ENCODE results near the gene BCKDHB.

GRCh38 chr6:80302716-80303115 lies 196.2 kb downstream of the BCKDHB start:
- TF ChIP-seq CTCF (IDR thresholded peaks at IDR 0.05), result no peak
- TF ChIP-seq EZH2 (IDR thresholded peaks at IDR 0.05; ENCODE audit: borderline replicate concordance, insufficient read depth, low read depth, low read length, poor library complexity, severe bottlenecking), result no peak

Measured in B cell (primary cell).